ENCODE measurements around the gene GBP2.
A peak's percentile ranks its signal among the peaks of the same experiment; 100 is the strongest.
"Not testable (repeated sequence)": the region's sequence is repeated elsewhere in the genome, so short reads cannot be mapped to it uniquely, and the experiment has no call there.

Gene GBP2

DNA sequence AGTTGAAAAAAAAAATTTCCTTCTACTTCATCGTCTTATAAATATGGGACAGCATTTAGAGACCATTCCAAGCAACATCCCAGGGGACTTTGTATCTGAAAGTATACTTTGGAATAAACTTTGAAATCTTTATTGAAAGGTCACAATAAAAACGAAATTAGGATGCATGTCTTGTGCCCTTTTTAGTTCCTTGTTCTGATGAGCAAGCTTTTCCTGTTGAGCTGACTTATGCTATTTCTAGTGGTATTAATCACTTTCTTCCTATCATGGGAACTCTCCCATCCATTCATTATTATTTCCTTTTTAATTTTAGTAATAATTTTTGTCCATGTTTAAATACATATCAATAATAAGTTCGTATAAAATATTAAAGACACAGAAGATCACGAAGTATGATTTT lies 4.0 kb upstream of the GBP2 start:
- DNase-seq (ENCODE audit: low read depth): no peak
- H3K4me3 ChIP-seq (ENCODE audit: control insufficient read depth, low read depth, low read length): no peak overlapping the region
- no peak for TF ChIP-seq CTCF (conservative IDR thresholded peaks at IDR 0.05; ENCODE audit: control insufficient read depth, insufficient read depth, low read depth, low read length)

- not testable (repeated sequence) for H3K4me3 ChIP-seq (ENCODE audit: control insufficient read depth, low read depth, low read length); DNase-seq (ENCODE audit: low read depth)
Observed at GRCh38 chr1:89128003-89128458, 2.1 kb upstream of the GBP2 start.

DNA sequence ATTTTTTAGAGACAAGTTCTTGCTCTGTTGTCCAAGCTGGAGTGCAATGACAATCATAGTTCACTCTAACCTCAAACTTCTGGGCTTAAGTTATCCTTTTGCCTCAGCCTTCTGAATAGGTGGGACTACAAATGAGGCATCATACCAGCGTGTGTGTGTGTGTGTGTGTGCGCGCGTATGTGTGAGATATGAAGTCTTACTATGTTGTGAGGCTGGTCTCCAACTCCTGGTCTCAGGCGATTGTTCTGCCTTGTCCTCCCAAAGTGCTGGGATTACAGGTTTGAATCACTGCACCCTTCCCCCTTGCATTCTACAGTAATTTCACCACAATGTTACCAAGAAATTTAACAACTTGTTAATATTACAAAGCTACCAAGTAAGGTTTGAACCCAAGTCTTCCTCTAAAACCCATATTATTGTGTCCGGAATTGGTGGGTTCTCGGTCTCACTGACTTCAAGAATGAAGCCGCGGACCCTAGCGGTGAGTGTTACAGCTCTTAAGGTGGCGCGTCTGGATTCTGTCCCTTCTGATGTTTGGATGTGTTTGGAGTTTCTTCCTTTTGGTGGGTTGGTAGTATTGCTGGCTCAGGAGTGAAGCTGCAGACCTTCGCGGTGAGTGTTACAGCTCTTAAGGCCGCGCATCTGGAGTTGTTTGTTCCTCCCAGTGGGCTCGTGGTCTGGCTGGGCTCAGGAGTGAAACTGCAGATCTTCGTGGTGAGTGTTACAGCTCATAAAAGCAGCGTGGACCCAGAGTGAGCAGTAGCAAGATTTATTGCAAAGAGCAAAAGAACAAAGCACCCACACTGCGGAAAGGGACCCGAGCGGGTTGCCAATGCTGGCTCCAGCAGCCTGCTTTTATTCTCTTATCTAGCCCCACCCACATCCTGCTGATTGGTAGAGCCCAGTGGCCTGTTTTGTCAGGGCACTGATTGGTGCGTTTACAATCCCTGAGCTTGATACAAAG lies 970 bp upstream of the GBP2 start:
- peak; percentile 33 for DNase-seq (ENCODE audit: low read depth)
- H3K4me3 ChIP-seq (ENCODE audit: control insufficient read depth, low read depth, low read length): not testable (repeated sequence)

DNA sequence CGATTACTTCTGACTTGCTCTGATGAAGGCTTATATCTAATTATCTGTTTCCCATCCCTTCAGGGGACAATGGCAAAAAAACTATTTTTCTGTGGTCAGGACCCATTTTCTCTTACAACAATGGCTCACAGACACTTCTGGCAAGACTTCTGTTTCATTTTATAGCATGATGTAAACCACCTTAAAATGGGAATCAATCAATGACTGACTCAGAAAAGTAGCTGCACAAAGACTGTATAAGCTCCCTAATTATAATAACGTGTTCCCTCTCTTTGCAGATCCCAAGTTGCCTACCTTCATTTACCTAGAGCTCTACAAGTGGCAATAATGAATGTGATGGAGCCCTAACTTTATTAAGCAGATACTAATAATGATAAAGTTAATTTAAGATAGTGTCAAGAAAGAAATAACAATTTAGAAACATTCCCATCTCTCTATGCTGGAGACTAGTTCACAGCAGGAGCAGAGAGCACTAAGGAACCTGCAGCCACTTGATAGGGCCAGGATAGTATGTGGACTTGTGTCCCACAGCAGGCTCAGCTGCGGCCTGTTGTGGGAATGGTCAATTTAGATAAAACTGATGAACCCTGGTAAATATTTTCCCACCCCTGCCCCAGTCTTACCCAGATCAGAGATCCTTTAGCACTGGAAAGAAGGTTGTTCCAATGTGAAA lies 538 bp downstream of the GBP2 start:
- DNase-seq (ENCODE audit: low read depth): no peak
- peak overlapping the region; percentile 41 for H3K4me3 ChIP-seq (ENCODE audit: control insufficient read depth, low read depth, low read length)

DNA sequence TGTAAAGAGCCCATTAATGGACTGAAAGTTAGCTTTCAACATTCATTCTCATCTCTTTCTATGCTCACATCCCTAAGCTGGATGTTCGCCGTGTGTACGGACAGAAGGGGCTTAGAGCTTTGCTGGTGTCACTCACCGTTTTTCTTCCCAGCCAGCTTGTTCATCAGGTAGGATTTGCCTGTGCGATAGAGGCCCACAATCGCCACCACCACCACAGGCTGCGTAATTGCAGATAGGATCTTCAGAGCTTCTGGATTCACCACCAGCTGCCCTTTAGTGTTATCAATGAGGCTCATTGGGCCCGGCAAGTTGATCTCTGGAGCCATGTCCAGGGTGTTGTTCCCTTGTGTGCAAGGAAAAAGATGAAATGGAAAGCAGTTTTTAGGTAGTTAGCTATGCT lies 4.3 kb downstream of the GBP2 start:
- DNase-seq (ENCODE audit: low read depth): no peak
- no peak for TF ChIP-seq CTCF (conservative IDR thresholded peaks at IDR 0.05; ENCODE audit: control insufficient read depth, insufficient read depth, low read depth, low read length)

More for the DNA sequence above, 538 bp downstream of the GBP2 start:
- TF ChIP-seq CTCF (conservative IDR thresholded peaks at IDR 0.05; ENCODE audit: control insufficient read depth, insufficient read depth, low read depth, low read length): no peak

DNA sequence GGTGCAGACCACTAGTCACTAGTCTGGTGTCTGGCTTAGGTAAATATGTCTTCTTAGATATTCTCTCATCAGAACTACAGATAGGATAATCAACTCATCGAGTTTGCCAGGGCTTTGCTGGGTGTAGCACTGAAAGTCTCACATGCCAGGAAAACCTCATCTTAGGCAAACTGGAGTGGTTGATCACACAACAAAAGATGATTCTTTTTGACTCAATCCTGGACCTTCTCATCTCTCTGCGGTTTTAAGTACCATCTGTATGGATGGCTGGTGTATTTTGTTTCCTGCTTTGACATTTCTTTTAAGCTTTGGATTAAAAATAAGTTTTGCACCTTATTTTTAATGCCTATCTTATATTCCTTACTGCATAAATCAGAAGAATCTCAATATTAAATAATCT lies 11.3 kb downstream of the GBP2 start:
- H3K4me3 ChIP-seq (ENCODE audit: control insufficient read depth, low read depth, low read length): no peak overlapping the region
- TF ChIP-seq CTCF (conservative IDR thresholded peaks at IDR 0.05; ENCODE audit: control insufficient read depth, insufficient read depth, low read depth, low read length): no peak
- no peak for DNase-seq (ENCODE audit: low read depth)

More for the DNA sequence above, 4.3 kb downstream of the GBP2 start:
- no peak overlapping the region for H3K4me3 ChIP-seq (ENCODE audit: control insufficient read depth, low read depth, low read length)

DNA sequence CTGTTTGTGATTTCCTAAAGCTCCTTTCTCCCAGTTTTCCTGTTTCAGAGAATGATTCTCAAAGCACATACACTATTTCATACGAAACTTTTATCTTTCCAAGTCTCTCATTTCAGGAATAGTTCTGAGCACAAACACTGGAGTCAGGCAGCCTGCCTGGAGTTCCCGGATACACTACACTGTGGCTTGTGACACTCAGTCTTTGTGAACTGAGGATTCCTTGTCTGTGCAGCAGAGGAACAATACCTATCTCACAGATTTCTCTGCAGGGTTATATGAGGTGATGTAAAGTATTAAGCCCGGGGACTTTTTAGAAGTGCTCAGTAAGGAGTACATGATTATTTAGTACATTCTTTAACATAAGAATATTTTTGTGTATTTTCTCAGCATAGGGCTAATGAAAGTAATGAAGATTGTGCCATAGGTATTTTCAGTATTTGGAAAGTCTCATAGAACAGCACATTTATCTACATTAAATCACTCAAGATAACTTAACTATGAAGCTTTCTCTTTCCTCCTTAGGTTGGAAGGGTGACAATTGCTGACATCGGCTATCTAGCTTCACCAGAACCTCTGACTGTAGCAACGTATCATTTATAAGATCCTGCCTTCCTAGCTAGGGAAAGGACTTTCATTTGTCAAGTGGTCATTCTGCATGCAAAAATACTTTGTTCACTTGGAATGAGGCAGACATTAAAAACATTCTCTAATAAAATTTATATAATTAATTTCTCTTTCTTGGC lies 12.9 kb downstream of the GBP2 start:
- H3K4me3 ChIP-seq (ENCODE audit: control insufficient read depth, low read depth, low read length): no peak overlapping the region
- TF ChIP-seq CTCF (conservative IDR thresholded peaks at IDR 0.05; ENCODE audit: control insufficient read depth, insufficient read depth, low read depth, low read length): no peak
- no peak for DNase-seq (ENCODE audit: low read depth)
